H1 (cell line): Measurements from ENCODE around the gene PCDH9. TPM values are rescaled to one million over a fixed set of nuclear protein-coding genes. Genes with fewer than 3 reads are reported as not detected.

Experiments
- CTCF ChIA-PET: fragments of 300-600 bp; sonication (Branson Sonifier 250); formaldehyde crosslinking; loops from one replicate; lab custom pipeline; 2021; ENCODE audit not compliant: partially characterized antibody; lab: Charles Lee
- POLR2A ChIA-PET: fragments of 300-600 bp; sonication (Branson Sonifier 250); formaldehyde crosslinking; loops from one replicate; lab custom pipeline; 2021; ENCODE audit warnings: inconsistent platforms; ENCODE audit not compliant: partially characterized antibody; lab: Charles Lee
- DNase-seq, 2 experiments: peaks; one replicate each; pipeline versions ENCODE4 v3.0.0 to v3.0.0-alpha.2; 2010 to 2022; ENCODE audit warnings: low spot score in 2 of 2, low read depth in 1 of 2, mixed read lengths in 1 of 2
- FAIRE-seq: peaks from 2 replicates; lab custom pipeline; 2011; peaks lifted over from hg19 to GRCh38; lab: Jason Lieb, UNC
- H2AFZ ChIP-seq: 2 replicates; pipeline ENCODE4 v1.8.1; 2012; ENCODE audit warnings: low read length, inconsistent platforms
- H2AK5ac ChIP-seq: 2 replicates; pipeline ENCODE4 v1.6.1; 2013; ENCODE audit warnings: low read depth, low read length
- H2BK120ac ChIP-seq: replicated peaks from 2 replicates; pipeline ENCODE3; 2013; ENCODE audit warnings: low read depth, low read length, inconsistent platforms
- H2BK12ac ChIP-seq: 2 replicates; pipeline ENCODE4 v1.6.1; 2013; ENCODE audit warnings: low read depth, low read length
- H2BK15ac ChIP-seq: 2 replicates; pipeline ENCODE4 v1.6.1; 2013; ENCODE audit warnings: low read length
- H2BK20ac ChIP-seq: 2 replicates; pipeline ENCODE4 v1.6.1; 2013; ENCODE audit warnings: low read length
- H2BK5ac ChIP-seq: 2 replicates; pipeline ENCODE4 v1.6.1; 2013; ENCODE audit warnings: low read depth, low read length
- H3K14ac ChIP-seq: 2 replicates; pipeline ENCODE4 v1.6.1; 2013; ENCODE audit warnings: inconsistent platforms; ENCODE audit not compliant: insufficient read length
- H3K18ac ChIP-seq: 2 replicates; pipeline ENCODE4 v1.6.1; 2013; ENCODE audit warnings: low read length; ENCODE audit errors: extremely low read depth
- H3K23ac ChIP-seq: 2 replicates; pipeline ENCODE4 v1.6.1; 2013; ENCODE audit warnings: inconsistent platforms; ENCODE audit not compliant: insufficient read length
- H3K23me2 ChIP-seq: 2 replicates; pipeline ENCODE4 v1.6.1; 2013; ENCODE audit warnings: low read depth, low read length
- H3K27ac ChIP-seq: 2 replicates; pipeline ENCODE4 v1.6.1; 2011; ENCODE audit warnings: low read depth, low read length, inconsistent platforms
- H3K27me3 ChIP-seq, 4 experiments: replicated peaks in 1 of 4; 1 replicate in 1 of 4; 2 replicates in 3 of 4; pipeline versions ENCODE4 v1.6.1 to v1.8.1; 2011 to 2013; ENCODE audit warnings: low read length in 3 of 4, mild to moderate bottlenecking in 3 of 4, inconsistent platforms in 2 of 4, mixed read lengths in 2 of 4, moderate library complexity in 1 of 4; ENCODE audit not compliant: control insufficient read depth in 3 of 4, insufficient read depth in 3 of 4; ENCODE audit errors: extremely low read depth in 1 of 4
- H3K36me3 ChIP-seq, 4 experiments: 2 replicates each; pipeline versions ENCODE4 v1.6.1 to v1.8.1; 2011 to 2013; ENCODE audit warnings: mild to moderate bottlenecking in 4 of 4, low read length in 3 of 4, moderate library complexity in 2 of 4, control low read depth in 1 of 4, inconsistent platforms in 1 of 4; ENCODE audit not compliant: insufficient read depth in 4 of 4, control insufficient read depth in 2 of 4
- H3K4ac ChIP-seq: replicated peaks from 2 replicates; pipeline ENCODE3; 2013; ENCODE audit warnings: low read length, low read depth, mixed read lengths, inconsistent platforms; ENCODE audit not compliant: insufficient read length
- H3K4me1 ChIP-seq, 4 experiments: replicated peaks in 1 of 4; 1 replicate in 1 of 4; 2 replicates in 3 of 4; pipeline versions ENCODE4 v1.6.1 to v1.8.1; 2011 to 2013; ENCODE audit warnings: low read length in 3 of 4, inconsistent platforms in 2 of 4, mixed read lengths in 1 of 4; ENCODE audit not compliant: insufficient read depth in 4 of 4, control insufficient read depth in 3 of 4
- H3K4me2 ChIP-seq, 2 experiments: 2 replicates each; pipeline versions ENCODE4 v1.6.1 to v1.8.1; 2011 to 2013; ENCODE audit warnings: low read depth in 2 of 2, low read length in 2 of 2, control low read depth in 1 of 2, inconsistent platforms in 1 of 2, mild to moderate bottlenecking in 1 of 2; ENCODE audit not compliant: insufficient read depth in 1 of 2
- H3K4me3 ChIP-seq, 4 experiments: fragments of 200-600, 300-600 bp in 1 of 4; sonication (generic), shearing (Covaris generic), sonication (Bioruptor Twin) in 1 of 4; 2 replicates each; pipeline versions ENCODE4 v1.5.1 to v1.8.1; 2011 to 2016; ENCODE audit warnings: low read length in 4 of 4, low read depth in 3 of 4, control low read depth in 2 of 4, inconsistent platforms in 2 of 4, mild to moderate bottlenecking in 2 of 4, mixed read lengths in 1 of 4, moderate library complexity in 1 of 4; ENCODE audit not compliant: insufficient read depth in 2 of 4; ENCODE audit errors: extremely low read depth in 1 of 4
- H3K56ac ChIP-seq: replicated peaks from 2 replicates; pipeline ENCODE3; 2013; ENCODE audit warnings: low read depth, mild to moderate bottlenecking, mixed read lengths, low read length, inconsistent platforms; ENCODE audit not compliant: insufficient read length
- H3K79me1 ChIP-seq: 2 replicates; pipeline ENCODE4 v1.6.1; 2013; ENCODE audit warnings: low read depth, low read length, control low read depth
- H3K79me2 ChIP-seq, 2 experiments: 2 replicates each; pipeline versions ENCODE4 v1.6.1 to v1.8.1; 2012 to 2013; ENCODE audit warnings: low read length in 2 of 2, mild to moderate bottlenecking in 2 of 2, inconsistent platforms in 1 of 2; ENCODE audit not compliant: insufficient read depth in 2 of 2, control insufficient read depth in 1 of 2
- H3K9ac ChIP-seq, 4 experiments: replicated peaks in 1 of 4; 1 replicate in 1 of 4; 2 replicates in 3 of 4; pipeline versions ENCODE4 v1.6.1 to v1.8.1; 2011 to 2013; ENCODE audit warnings: low read depth in 3 of 4, low read length in 3 of 4, control low read depth in 2 of 4, mild to moderate bottlenecking in 2 of 4, moderate library complexity in 2 of 4, inconsistent platforms in 1 of 4; ENCODE audit errors: extremely low read depth in 1 of 4
- H3K9me3 ChIP-seq, 2 experiments: 2 replicates each; pipeline versions ENCODE4 v1.6.1 to v1.8.1; 2012 to 2013; ENCODE audit warnings: mild to moderate bottlenecking in 2 of 2, moderate library complexity in 2 of 2, control low read depth in 1 of 2, inconsistent platforms in 1 of 2, low read depth in 1 of 2, low read length in 1 of 2, mixed read lengths in 1 of 2; ENCODE audit not compliant: insufficient read depth in 2 of 2
- H4K20me1 ChIP-seq, 2 experiments: replicated peaks in 1 of 2; 2 replicates each; pipeline versions ENCODE3 to v1.8.1; 2011 to 2013; ENCODE audit warnings: inconsistent platforms in 2 of 2, low read length in 2 of 2, mild to moderate bottlenecking in 1 of 2; ENCODE audit not compliant: insufficient read depth in 2 of 2, control insufficient read depth in 1 of 2
- H4K5ac ChIP-seq: 2 replicates; pipeline ENCODE4 v1.6.1; 2013; ENCODE audit warnings: low read length, low read depth, mixed read lengths, inconsistent platforms; ENCODE audit not compliant: insufficient read length
- H4K8ac ChIP-seq: 2 replicates; pipeline ENCODE4 v1.8.0; 2013; ENCODE audit warnings: mild to moderate bottlenecking, moderate library complexity, low read length, inconsistent platforms; ENCODE audit not compliant: insufficient read depth; ENCODE audit errors: extremely low read depth
- H4K91ac ChIP-seq: replicated peaks from 2 replicates; pipeline ENCODE3; 2013; ENCODE audit warnings: low read length, mixed read lengths, inconsistent platforms; ENCODE audit not compliant: insufficient read length
- ASH2L ChIP-seq: fragments of 200-600, 300-600 bp; sonication (generic); IDR thresholded peaks from one replicate; pipeline ENCODE4 v1.7.1; 2017; ENCODE audit warnings: low read length
- BACH1 ChIP-seq: IDR thresholded peaks from 2 replicates; pipeline ENCODE4 v1.6.1; 2012; ENCODE audit warnings: low read length, improper control_type of control experiment
- BCL11A ChIP-seq, 2 experiments: IDR thresholded peaks; one replicate each; pipeline ENCODE4 v1.6.1; 2011; ENCODE audit warnings: low read depth in 2 of 2, low read length in 2 of 2, mild to moderate bottlenecking in 2 of 2
- CHD2 ChIP-seq: IDR thresholded peaks from 2 replicates; pipeline ENCODE4 v1.6.1; 2012; ENCODE audit warnings: low read length, improper control_type of control experiment
- CREB1 ChIP-seq: IDR thresholded peaks from 2 replicates; pipeline ENCODE4 v1.6.1; 2012; ENCODE audit warnings: inconsistent platforms
- EP300 ChIP-seq, 2 experiments: IDR thresholded peaks; 1 replicate in 1 of 2; 2 replicates in 1 of 2; pipeline ENCODE4 v1.6.1; 2011 to 2012; ENCODE audit warnings: low read depth in 2 of 2, low read length in 2 of 2, mild to moderate bottlenecking in 2 of 2, borderline replicate concordance in 1 of 2, inconsistent platforms in 1 of 2, moderate library complexity in 1 of 2
- FOSL1 ChIP-seq: IDR thresholded peaks from 2 replicates; pipeline ENCODE4 v1.6.1; 2011; ENCODE audit warnings: mild to moderate bottlenecking, low read depth, low read length, moderate library complexity; ENCODE audit not compliant: insufficient read depth
- GABPA ChIP-seq: IDR thresholded peaks from 2 replicates; pipeline ENCODE4 v1.6.1; 2011; ENCODE audit warnings: mild to moderate bottlenecking, low read length, moderate library complexity, borderline replicate concordance; ENCODE audit not compliant: insufficient read depth
- HDAC2 ChIP-seq, 2 experiments: fragments of 300-600 bp in 1 of 2; sonication (generic) in 1 of 2; IDR thresholded peaks; 2 replicates each; pipeline ENCODE4 v1.6.1; 2011 to 2012; ENCODE audit warnings: low read depth in 2 of 2, low read length in 2 of 2, mild to moderate bottlenecking in 2 of 2, moderate library complexity in 2 of 2, borderline replicate concordance in 1 of 2, inconsistent platforms in 1 of 2
- KDM4A ChIP-seq: IDR thresholded peaks from one replicate; pipeline ENCODE4 v1.7.1; 2012; ENCODE audit warnings: low read depth, mild to moderate bottlenecking, moderate library complexity, low read length, inconsistent platforms; ENCODE audit not compliant: severe bottlenecking
- NRF1 ChIP-seq: IDR thresholded peaks from 2 replicates; pipeline ENCODE4 v1.6.1; 2011; ENCODE audit warnings: mild to moderate bottlenecking, low read depth, low read length, improper control_type of control experiment
- PHF8 ChIP-seq: fragments of 200-600 bp; sonication (generic); conservative IDR thresholded peaks from 2 replicates; pipeline ENCODE4 v1.7.1; 2012; ENCODE audit warnings: low read depth, mild to moderate bottlenecking, inconsistent platforms, low read length, moderate library complexity
- SIRT6 ChIP-seq: IDR thresholded peaks from one replicate; pipeline ENCODE4 v1.7.1; 2012; ENCODE audit warnings: low read length, inconsistent platforms
- SRF ChIP-seq: IDR thresholded peaks from 2 replicates; pipeline ENCODE4 v1.6.1; 2011; ENCODE audit warnings: mild to moderate bottlenecking, low read depth, low read length, moderate library complexity
- TAF7 ChIP-seq: optimal IDR thresholded peaks from 2 replicates; pipeline ENCODE3; 2011; ENCODE audit warnings: low read depth, mild to moderate bottlenecking, inconsistent platforms, low read length, moderate library complexity, borderline replicate concordance
- WGBS, 2 experiments: shearing (Covaris generic) in 1 of 2; methylation state at CpG; one replicate each; pipeline versions ENCODE4 v1.1.6 to v1.1.7; 2013 to 2015; ENCODE audit warnings: low lambda C conversion rate in 2 of 2, mixed read lengths in 2 of 2, inconsistent platforms in 1 of 2, low coverage in 1 of 2, missing lambda C conversion rate in 1 of 2; ENCODE audit not compliant: insufficient replicate concordance in 2 of 2, insufficient coverage in 1 of 2, insufficient read length in 1 of 2; ENCODE audit errors: extremely low coverage in 1 of 2, missing lambda C conversion rate in 1 of 2; 5-methylcytosine and 5-hydroxymethylcytosine counted together
- polyA plus RNA-seq, 7 experiments: library from polyadenylated mRNA; depleted of rRNA in 3 of 7; stranded (reverse) in 5 of 7; unstranded in 2 of 7; fragments of >200 nt in 5 of 7; fragments of 200-250 nt in 2 of 7; gene quantifications; 1 replicate in 5 of 7; 2 replicates in 1 of 7; 4 replicates in 1 of 7; pipeline versions ENCODE4 v1.2.1 to v1.2.3, GENCODE V29; 2011 to 2013; ENCODE audit warnings: missing spikeins in 2 of 7, mixed read lengths in 2 of 7
- total RNA-seq: library from RNA; stranded (reverse); fragmentation: NEBNext Ultra II Directional; extraction: Animal tissue kit (Norgen Biotek cat#: 25700); gene quantifications from 2 replicates; pipeline ENCODE4 v1.2.1, GENCODE V29; 2021

The PCDH9 gene
- total and polyA plus RNA-seq, 2 of the 8 experiments (the other 6 are each of a cell fraction or from before 2014, with no cell fraction given), result 0.12 to 0.60 TPM

DNA sequence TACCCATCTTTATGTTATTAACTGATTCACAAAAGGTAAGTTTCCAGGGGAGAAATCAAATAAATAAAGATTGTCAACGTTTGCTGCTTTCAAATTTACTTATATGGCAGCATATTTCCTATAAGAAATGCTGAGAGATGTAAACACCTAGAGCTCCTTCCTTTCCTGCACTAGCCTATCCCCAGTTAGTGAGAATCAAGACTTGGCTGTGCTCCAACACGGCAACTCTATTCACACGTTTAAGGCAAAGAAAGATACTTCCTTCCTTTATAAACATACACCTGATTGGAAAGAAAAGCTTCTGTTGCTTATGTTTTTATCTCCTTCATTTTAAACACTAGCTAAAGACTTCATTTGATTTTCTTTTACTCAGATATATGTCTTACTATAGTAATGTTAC is 107.0 kb downstream of the PCDH9 start:
- no peak overlapping the region for H4K91ac ChIP-seq
- ChIA-PET POLR2A (no interaction called here), CTCF (no interaction called here)
- no peak overlapping the region for H2BK12ac ChIP-seq
- no peak overlapping the region for H3K9ac ChIP-seq
- no peaks in the 10 kb centered on the region for H3K79me2 ChIP-seq
- no peak overlapping the region for H2AK5ac ChIP-seq
- no peak overlapping the region for H3K27ac ChIP-seq
- no peak overlapping the region for H3K14ac ChIP-seq
- H3K4ac ChIP-seq, result no peak overlapping the region
- no peak overlapping the region for H4K8ac ChIP-seq
- no peaks in the 10 kb centered on the region for H3K27me3 ChIP-seq
- no peak overlapping the region for H3K18ac ChIP-seq
- no peak overlapping the region for H2BK15ac ChIP-seq
- no peak overlapping the region for H2BK120ac ChIP-seq
- no peak overlapping the region for H3K23ac ChIP-seq
- no peak overlapping the region for H4K5ac ChIP-seq
- H3K36me3 ChIP-seq, result no peaks in the 10 kb centered on the region
- DNase-seq, result no peak
- no peak overlapping the region for H2BK20ac ChIP-seq
- no peak overlapping the region for H2BK5ac ChIP-seq
- WGBS, 2 experiments, result 55% methylated on average over 3 of the region's 3 CpGs; no CpG with 5 or more reads in 1 of the 2 experiments
- no peaks in the 10 kb centered on the region for H3K9me3 ChIP-seq
- H3K4me1 ChIP-seq, result peaks cover 0 to 3% (median 1%) of the 10 kb centered on the region in 4 experiments; a peak in 2 of 7 replicates
- no peaks in the 10 kb centered on the region for H4K20me1 ChIP-seq
- no peak overlapping the region for H3K4me2 ChIP-seq
- H3K23me2 ChIP-seq, result no peaks in the 10 kb centered on the region
- H3K56ac ChIP-seq, result no peak overlapping the region
- no peaks in the 10 kb centered on the region for H3K79me1 ChIP-seq
- FAIRE-seq, result no peak
- H2AFZ ChIP-seq, result no peak overlapping the region
- H3K4me3 ChIP-seq, result no peak overlapping the region
- TF ChIP-seq CREB1, result no peak
- no peak for TF ChIP-seq HDAC2 (IDR thresholded peaks at IDR 0.05; ENCODE audit: borderline replicate concordance in 1 of 2, low read depth in 2 of 2, low read length in 2 of 2)
- TF ChIP-seq FOSL1, result no peak
- TF ChIP-seq PHF8, result no peak
- TF ChIP-seq ASH2L, result no peak
- TF ChIP-seq SRF, result no peak
- no peak for TF ChIP-seq SIRT6
- no peak for TF ChIP-seq NRF1
- TF ChIP-seq BACH1, result no peak
- no peak for TF ChIP-seq KDM4A
- no peak for TF ChIP-seq TAF7
- TF ChIP-seq GABPA, result no peak
- TF ChIP-seq EP300 (IDR thresholded peaks at IDR 0.05; ENCODE audit: borderline replicate concordance in 1 of 2, low read depth in 2 of 2, low read length in 2 of 2), result no peak
- TF ChIP-seq CHD2, result no peak
- no peak for TF ChIP-seq BCL11A (IDR thresholded peaks at IDR 0.05; ENCODE audit: low read depth in 2 of 2, low read length in 2 of 2)
